ENCODE data around the gene DOCK4.

Gene DOCK4

GRCh38 chr7:112160771-112161150 lies 45.4 kb downstream of the DOCK4 start:
- no peak for DNase-seq (ENCODE audit: low read depth in 1 of 2, low spot score in 1 of 2)

DNA sequence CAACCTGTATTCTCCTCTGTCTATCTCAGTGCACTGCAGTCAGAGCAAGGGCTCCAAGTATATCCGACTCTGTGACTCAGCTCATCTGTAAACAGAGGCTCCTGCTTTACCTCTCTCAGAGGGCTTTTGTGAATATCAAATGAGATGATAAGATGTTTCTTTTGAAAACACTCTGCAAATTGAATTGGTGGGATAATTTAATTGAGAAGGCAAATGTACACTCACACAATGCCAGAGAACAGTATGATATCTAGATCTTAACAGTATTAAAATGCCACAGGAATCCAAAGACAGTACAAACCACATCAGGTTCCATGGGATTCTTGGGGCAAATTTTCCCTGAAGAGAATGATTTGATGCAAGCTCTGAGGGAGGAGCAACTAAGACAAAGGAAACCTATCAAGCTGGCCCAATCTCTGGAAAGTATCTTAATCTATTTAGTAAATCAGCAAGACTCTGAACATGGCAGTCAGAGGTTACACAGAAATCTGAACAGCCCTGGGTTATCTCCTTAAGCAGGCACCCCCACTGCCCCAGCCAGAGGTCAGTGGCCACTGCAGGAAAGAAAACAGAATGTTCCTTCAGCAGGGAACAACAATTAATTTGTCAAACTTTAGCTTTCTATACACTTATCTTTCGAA lies 45.9 kb downstream of the DOCK4 start:
- DNase-seq (ENCODE audit: low read depth in 1 of 2, low spot score in 1 of 2), result no peak

- DNase-seq (ENCODE audit: low read depth in 1 of 2, low spot score in 1 of 2), result no peak
These were observed 46.8 kb downstream of the DOCK4 start for GRCh38 chr7:112159351-112159750.

GRCh38 chr7:112157072-112157471 lies 49.1 kb downstream of the DOCK4 start:
- DNase-seq (ENCODE audit: low read depth in 1 of 2, low spot score in 1 of 2), result no peak

- DNase-seq (ENCODE audit: low read depth in 1 of 2, low spot score in 1 of 2), result no peak
These were observed 49.8 kb downstream of the DOCK4 start for GRCh38 chr7:112156412-112156811.

DNA sequence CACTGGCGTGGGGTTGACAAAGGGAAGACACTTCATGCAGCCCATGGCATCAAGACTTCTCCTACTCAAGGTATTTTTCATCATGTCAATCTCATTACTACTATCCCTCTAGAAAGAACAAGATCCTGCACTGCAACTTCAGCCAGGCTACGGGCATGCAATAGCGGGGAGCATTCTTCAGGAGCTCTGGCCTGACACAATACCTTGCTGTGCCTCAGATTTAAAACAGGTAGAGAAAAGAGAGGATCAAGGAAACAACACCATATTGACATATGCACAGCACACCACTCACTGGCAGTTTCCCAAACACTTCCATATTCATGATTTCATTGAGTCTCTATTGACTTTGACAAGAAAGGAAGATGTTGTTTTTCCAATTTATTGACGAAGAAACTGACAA lies 51.5 kb downstream of the DOCK4 start:
- DNase-seq (ENCODE audit: low read depth in 1 of 2, low spot score in 1 of 2), result no peak

- no peak for DNase-seq (ENCODE audit: low read depth in 1 of 2, low spot score in 1 of 2)
These were observed 54.0 kb downstream of the DOCK4 start for GRCh38 chr7:112152186-112152585.

GRCh38 chr7:112150823-112151641 lies 55.2 kb downstream of the DOCK4 start:
- DNase-seq (ENCODE audit: low read depth in 1 of 2, low spot score in 1 of 2), result no peak

DNA sequence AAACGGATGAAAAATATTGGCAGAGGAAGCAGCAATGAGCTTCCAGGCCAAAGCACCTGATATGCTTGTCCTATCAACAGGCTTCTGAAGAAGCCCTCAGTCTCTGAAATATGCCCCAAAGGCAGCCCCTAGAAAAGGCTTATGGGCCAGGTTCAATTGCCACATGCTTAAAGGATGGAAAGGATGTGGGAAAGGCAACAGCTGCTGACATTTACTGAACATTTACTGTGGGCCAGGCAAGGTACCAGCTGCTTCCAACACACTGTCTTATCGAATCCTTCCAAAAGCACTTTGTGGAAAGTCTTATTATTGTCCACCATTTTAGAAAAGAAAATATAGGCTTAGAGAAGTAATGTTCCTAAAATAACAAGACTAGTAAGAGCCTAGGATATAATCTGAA lies 56.5 kb downstream of the DOCK4 start:
- DNase-seq (ENCODE audit: low read depth in 1 of 2, low spot score in 1 of 2), result no peak

- no peak for DNase-seq (ENCODE audit: low read depth in 1 of 2, low spot score in 1 of 2)
These were observed 58.3 kb downstream of the DOCK4 start for GRCh38 chr7:112147793-112148361.

DNA sequence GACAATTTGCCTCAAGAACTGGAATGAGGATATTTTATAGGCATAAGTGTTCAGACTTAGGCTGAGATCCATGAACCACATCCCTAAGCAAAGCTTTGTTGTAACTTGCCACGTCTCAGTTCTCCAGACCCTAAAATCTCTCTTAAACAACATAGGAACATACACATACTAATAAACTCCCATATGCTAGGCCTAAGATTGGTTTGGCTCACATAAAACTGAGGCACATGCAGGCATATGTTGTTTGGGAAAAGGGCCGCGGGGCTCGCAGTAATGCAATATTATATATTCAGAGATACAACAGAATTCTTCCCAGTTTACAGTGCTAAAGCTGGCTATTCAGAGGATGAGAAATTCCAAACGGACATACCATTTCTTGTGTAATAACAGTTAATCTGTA lies 61.0 kb downstream of the DOCK4 start:
- DNase-seq (ENCODE audit: low read depth in 1 of 2, low spot score in 1 of 2), result no peak

GRCh38 chr7:112144284-112145059 lies 61.7 kb downstream of the DOCK4 start:
- no peak for DNase-seq (ENCODE audit: low read depth in 1 of 2, low spot score in 1 of 2)

DNA sequence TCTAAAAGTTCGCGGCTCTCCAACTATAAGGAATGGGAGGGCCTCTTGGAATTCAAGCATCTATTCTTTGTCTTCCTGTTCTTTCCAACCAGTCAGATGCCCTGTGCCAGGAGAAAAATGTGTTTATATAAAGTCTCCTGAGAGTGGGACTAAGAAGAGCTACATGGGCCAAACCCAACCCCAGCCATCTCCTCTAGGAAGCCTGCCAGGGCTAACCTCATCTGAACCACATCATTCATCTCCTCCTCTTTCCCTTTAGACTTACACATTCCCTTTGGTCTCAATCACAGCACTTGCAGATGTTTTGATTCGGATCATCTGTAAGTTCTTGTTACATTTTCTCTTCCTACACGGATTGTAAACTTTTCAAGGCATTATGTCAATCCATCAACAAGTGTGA lies 62.6 kb downstream of the DOCK4 start:
- no peak for DNase-seq (ENCODE audit: low read depth in 1 of 2, low spot score in 1 of 2)

DNA sequence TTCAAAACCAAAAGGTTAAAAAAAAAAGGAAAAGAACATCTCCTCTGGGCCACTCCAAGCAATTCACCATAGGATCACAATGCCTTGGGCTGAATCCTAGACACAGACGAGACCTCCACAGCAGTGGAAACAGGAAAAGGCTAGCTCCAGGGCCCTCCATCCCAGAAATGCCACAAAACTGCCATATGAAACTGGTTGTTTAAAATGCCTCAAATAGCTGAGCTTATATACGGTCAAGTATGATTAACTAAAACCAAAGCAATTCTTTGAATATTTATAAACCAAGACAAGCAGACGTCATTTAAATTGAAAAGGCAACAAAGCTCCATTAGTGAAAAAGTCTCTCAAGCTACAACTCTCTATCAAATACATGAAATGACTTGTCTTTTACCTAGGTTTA lies 63.1 kb downstream of the DOCK4 start:
- no peak for DNase-seq (ENCODE audit: low read depth in 1 of 2, low spot score in 1 of 2)

DNA sequence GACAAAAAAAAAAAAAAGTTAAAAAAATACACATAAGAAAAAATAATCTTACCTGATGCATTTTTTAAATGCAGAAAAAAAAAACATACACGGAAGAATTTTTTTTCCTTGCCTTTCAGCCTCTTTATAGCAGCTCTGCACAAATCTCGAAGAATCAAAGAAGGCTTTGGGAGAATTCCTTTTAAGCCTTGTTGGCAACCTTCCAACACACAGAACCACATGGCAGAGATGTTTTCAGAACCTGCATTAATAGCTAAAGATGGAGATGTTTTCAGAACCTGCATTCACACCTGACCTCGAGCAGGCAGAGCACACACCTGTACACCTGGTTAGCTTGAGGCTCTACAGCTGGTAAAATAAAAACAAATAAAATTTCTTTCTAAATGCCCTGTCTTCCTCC lies 65.6 kb downstream of the DOCK4 start:
- DNase-seq (ENCODE audit: low read depth in 1 of 2, low spot score in 1 of 2), result no peak

DNA sequence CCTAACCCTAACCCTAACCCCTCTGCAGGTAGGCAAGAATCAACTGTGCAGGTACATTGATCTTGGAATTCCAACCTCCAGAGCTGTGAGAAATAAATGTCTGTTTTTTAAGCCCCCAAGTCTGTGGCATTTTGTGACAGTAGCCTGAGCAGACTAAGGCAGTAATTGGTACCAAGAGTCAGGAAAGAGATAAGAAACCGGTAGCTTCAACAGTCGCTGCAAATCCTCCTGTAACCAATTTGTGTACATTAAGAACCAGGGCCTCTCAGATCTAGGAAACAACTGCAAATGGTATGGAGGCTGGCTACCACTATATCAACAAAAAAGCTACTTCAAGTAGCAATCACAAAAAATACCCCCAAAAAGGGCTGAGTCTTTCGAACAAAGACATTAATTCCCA lies 67.3 kb downstream of the DOCK4 start:
- DNase-seq (ENCODE audit: low read depth in 1 of 2, low spot score in 1 of 2), result no peak

GRCh38 chr7:112138325-112138852 lies 67.8 kb downstream of the DOCK4 start:
- no peak for DNase-seq (ENCODE audit: low read depth in 1 of 2, low spot score in 1 of 2)

DNA sequence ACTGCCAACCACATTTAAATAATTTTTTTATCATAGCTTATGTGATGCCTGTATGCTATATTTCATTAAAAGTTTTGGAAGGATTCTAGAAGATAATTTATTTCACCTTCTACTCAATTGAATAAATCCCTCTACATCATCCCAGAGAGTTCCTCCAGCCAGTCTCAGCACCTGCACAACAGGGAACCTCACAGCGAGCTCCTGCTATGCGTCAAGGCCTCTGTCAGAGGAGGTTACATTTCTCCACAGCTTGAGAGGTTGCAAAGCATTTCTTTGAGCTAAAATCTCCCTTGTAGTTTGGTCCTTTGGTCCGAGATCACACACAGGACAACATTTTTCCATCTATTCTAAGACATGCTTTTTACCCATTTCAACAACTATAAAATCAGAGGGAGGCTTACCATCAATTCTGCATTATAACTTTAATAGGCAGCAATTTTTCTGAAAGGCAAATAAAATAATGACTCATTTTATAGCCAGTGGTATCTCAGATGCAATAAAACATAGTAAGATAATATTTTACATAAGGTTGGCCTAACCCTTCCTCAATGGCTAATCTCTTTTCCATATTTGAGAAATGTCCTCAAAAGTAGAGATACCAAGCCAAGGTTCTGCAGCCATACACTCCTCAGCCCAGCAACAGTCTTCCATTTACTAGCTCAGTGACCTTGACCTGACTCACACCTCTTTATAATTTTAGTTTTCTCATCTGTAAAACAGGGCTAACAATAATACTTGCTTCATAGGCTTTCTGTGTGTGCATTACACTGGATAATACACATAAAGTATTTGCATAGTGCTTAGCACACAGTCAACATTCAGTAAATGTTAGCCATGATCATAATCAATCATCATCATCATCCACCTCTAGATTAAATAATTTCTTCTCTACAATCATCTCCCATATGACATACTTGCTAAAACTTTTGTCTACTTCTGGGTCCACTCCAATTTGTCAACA lies 68.8 kb downstream of the DOCK4 start:
- DNase-seq (ENCODE audit: low read depth in 1 of 2, low spot score in 1 of 2), result no peak

- DNase-seq (ENCODE audit: low read depth in 1 of 2, low spot score in 1 of 2), result no peak
These were observed 69.8 kb downstream of the DOCK4 start for GRCh38 chr7:112136271-112137008.

- no peak for DNase-seq (ENCODE audit: low read depth in 1 of 2, low spot score in 1 of 2)
These were observed 70.4 kb downstream of the DOCK4 start for GRCh38 chr7:112135815-112136214.
